ENCODE measurements around the gene CARD6. TPM values are rescaled to one million over a fixed set of nuclear protein-coding genes. Genes with fewer than 3 reads are reported as not detected.
"Not testable (repeated sequence)": the region's sequence is repeated elsewhere in the genome, so short reads cannot be mapped to it uniquely, and the experiment has no call there.

The CARD6 gene
- total and polyA plus RNA-seq, 9 of the 15 experiments (the other 6 are each of a cell fraction or from before 2014, with no cell fraction given) = 3.5 to 8.3 (median 5.9) TPM

DNA sequence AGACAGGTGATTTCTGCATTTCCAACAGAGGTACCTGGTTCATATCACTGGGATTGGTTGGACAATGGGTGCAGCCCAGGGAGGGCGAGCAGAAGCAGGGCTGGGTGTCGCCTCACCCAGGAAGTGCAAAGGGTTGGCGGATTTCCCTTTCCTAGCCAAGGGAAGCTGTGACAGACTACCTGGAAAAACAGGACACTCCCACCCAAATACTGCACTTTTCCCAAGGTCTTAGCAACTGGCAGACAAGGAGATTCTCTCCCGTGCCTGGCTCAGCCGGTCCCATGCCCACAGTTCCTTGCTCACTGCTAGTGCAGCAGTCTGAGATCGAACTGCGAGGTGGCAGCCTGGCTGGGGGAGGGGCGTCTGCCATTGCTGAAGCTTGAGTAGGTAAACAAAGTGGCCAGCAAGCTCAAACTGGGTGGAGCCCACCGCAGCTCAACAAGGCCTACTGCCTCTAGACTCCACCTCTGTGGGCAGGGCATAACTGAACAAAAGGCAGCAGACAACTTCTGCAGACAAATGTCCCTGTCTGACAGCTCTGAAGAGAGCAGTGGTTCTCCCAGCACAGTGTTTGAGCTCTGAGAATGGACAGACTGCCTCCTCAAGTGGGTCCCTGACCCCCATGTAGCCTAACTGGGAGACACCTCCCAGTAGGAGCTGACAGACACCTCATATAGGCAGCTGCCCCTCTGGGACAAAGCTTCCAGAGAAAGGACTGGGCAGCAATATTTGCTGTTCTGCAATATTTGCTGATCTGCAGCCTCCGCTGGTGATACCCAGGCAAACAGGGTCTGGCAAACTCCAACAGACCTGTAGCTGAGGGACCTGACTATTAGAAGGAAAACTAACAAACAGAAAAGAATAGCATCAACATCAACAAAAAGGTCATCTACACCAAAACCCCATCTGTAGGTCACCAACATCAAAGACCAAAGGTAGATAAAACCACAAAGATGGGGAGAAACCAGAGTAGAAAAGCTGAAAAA lies 54.6 kb downstream of the CARD6 start:
- intact Hi-C loops (cut with micrococcal nuclease); H3K9ac ChIP-seq (ENCODE audit: insufficient read depth in 1 of 2, low read depth in 2 of 2, low read length in 2 of 2); CTCF ChIA-PET (ENCODE audit: low intra/inter-chr PET ratio); H3K9me1 ChIP-seq (ENCODE audit: control insufficient read depth, insufficient read depth, low read length); H3K9me3 ChIP-seq (replicated peaks; ENCODE audit: control insufficient read depth, insufficient read depth, low read depth, low read length); DNase-seq (ENCODE audit: extremely low read depth in 1 of 4, low spot score in 3 of 4); H3K4me1 ChIP-seq (replicated peaks in 1 of 2; ENCODE audit: control insufficient read depth in 2 of 2, insufficient read depth in 2 of 2, low read length in 2 of 2); H3K36me3 ChIP-seq (ENCODE audit: control insufficient read depth, insufficient read depth, low read length); H3K79me2 ChIP-seq (ENCODE audit: control insufficient read depth, insufficient read depth, low read length); BruUV-seq (replicated peaks); ATAC-seq; FAIRE-seq; H4K20me1 ChIP-seq (replicated peaks; ENCODE audit: control insufficient read depth, insufficient read depth, low read length); H3K4me3 ChIP-seq; H3K27me3 ChIP-seq (ENCODE audit: control insufficient read depth in 2 of 2, insufficient read depth in 2 of 2, low read length in 2 of 2); H3K27ac ChIP-seq (ENCODE audit: extremely low read depth, low read depth, low read length): not testable (repeated sequence)
- in situ Hi-C loops (cut with MboI) = loop anchor here (25.0 kb wide), 2 partner anchors 933 to 1308 kb away; no protein-coding TSS in a partner anchor
- POLR2A ChIA-PET = interaction anchor here (0.6 to 1.2 kb wide), 4 partner anchors 9 to 235 kb away, joined by 3 to 6 read pairs (median 3); no protein-coding TSS in a partner anchor
- 0 out of 4 replicates have a peak, but pooled peaks of 1 of the 2 experiments have one; percentile 13 for TF ChIP-seq NRF1 (conservative IDR thresholded peaks at IDR 0.05 in 1 of 2, IDR thresholded peaks at IDR 0.05 in 1 of 2)
- 0 out of 4 replicates have a peak, but pooled peaks of 1 of the 2 experiments have one; percentile 16 for TF ChIP-seq FOXK2 (conservative IDR thresholded peaks at IDR 0.05 in 1 of 2, IDR thresholded peaks at IDR 0.05 in 1 of 2; ENCODE audit: low read depth in 2 of 2)
- TF ChIP-seq, protein P1, sequence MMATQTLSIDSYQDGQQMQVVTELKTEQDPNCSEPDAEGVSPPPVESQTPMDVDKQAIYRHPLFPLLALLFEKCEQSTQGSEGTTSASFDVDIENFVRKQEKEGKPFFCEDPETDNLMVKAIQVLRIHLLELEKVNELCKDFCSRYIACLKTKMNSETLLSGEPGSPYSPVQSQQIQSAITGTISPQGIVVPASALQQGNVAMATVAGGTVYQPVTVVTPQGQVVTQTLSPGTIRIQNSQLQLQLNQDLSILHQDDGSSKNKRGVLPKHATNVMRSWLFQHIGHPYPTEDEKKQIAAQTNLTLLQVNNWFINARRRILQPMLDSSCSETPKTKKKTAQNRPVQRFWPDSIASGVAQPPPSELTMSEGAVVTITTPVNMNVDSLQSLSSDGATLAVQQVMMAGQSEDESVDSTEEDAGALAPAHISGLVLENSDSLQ (IDR thresholded peaks at IDR 0.05) = 0 out of 2 replicates have a peak, but pooled peaks have one; percentile 35
- Histone ChIP-seq H3K4me2 (ENCODE audit: insufficient read depth, low read length) (peak overlapping the region; percentile 55), H2AFZ (ENCODE audit: low read depth, low read length) (peak overlapping the region; percentile 67)
- WGBS (ENCODE audit: insufficient coverage, low coverage, missing lambda C conversion rate) = 1% methylated on average over 10 of the region's 10 CpGs
